Neural progenitor cell (in vitro differentiated cells): ENCODE measurements around the gene ISL2. TPM values are rescaled to one million over a fixed set of nuclear protein-coding genes. Genes with fewer than 3 reads are reported as not detected.

ENCODE experiments used
- DNase-seq: peaks from one replicate; pipeline ENCODE4 v3.0.0-alpha.2; 2016; ENCODE audit warnings: low spot score
- H2AFZ ChIP-seq: fragments of 200-600 bp; sonication (generic); replicated peaks from 2 replicates; pipeline ENCODE4 v1.6.1; 2016; ENCODE audit warnings: antibody characterized with exemption
- H3F3A ChIP-seq: fragments of 200-600 bp; sonication (generic); 2 replicates; pipeline ENCODE4 v1.6.1; 2016; ENCODE audit warnings: antibody characterized with exemption, low read depth
- H3K27ac ChIP-seq: fragments of 200-600 bp; sonication (generic); 2 replicates; pipeline ENCODE4 v1.5.1; 2016; ENCODE audit warnings: mild to moderate bottlenecking
- H3K27me3 ChIP-seq: fragments of 200-600 bp; sonication (generic); 2 replicates; pipeline ENCODE4 v1.6.1; 2016; ENCODE audit warnings: mild to moderate bottlenecking, moderate library complexity
- H3K36me3 ChIP-seq: fragments of 200-600 bp; sonication (generic); 2 replicates; pipeline ENCODE4 v1.5.1; 2016
- H3K4me1 ChIP-seq: fragments of 200-600 bp; sonication (generic); 2 replicates; pipeline ENCODE4 v1.6.1; 2016; ENCODE audit warnings: mixed run types
- H3K4me2 ChIP-seq: fragments of 200-600 bp; sonication (generic); 2 replicates; pipeline ENCODE4 v1.6.1; 2016
- H3K4me3 ChIP-seq: fragments of 200-600 bp; sonication (generic); 2 replicates; pipeline ENCODE4 v1.5.1; 2016
- H3K79me2 ChIP-seq: fragments of 200-600 bp; sonication (generic); 2 replicates; pipeline ENCODE4 v1.6.1; 2016; ENCODE audit warnings: low read depth
- H3K9ac ChIP-seq: fragments of 200-600 bp; sonication (generic); 2 replicates; pipeline ENCODE4 v1.6.1; 2016
- H3K9me3 ChIP-seq: fragments of 200-600 bp; sonication (generic); 2 replicates; pipeline ENCODE4 v1.5.1; 2016; ENCODE audit warnings: low read depth
- H4K20me1 ChIP-seq: fragments of 200-600 bp; sonication (generic); 2 replicates; pipeline ENCODE4 v1.6.1; 2016; ENCODE audit warnings: low read depth
- H3K27ac Mint-ChIP-seq: 3 replicates; pipeline ENCODE4 v1.8.0; 2021; ENCODE audit warnings: mixed read lengths
- H3K27me3 Mint-ChIP-seq: 2 replicates; pipeline ENCODE4 v1.8.0; 2022; ENCODE audit warnings: low read depth, mild to moderate bottlenecking, inconsistent platforms, moderate library complexity, mixed read lengths; ENCODE audit not compliant: insufficient read depth
- H3K36me3 Mint-ChIP-seq: 3 replicates; pipeline ENCODE4 v1.8.0; 2021; ENCODE audit warnings: mixed read lengths
- H3K4me1 Mint-ChIP-seq: 3 replicates; pipeline ENCODE4 v1.8.0; 2021; ENCODE audit warnings: mixed read lengths
- H3K4me3 Mint-ChIP-seq: 3 replicates; pipeline ENCODE4 v1.8.0; 2021; ENCODE audit warnings: mild to moderate bottlenecking, moderate library complexity, mixed read lengths
- H3K9me3 Mint-ChIP-seq: 3 replicates; pipeline ENCODE4 v1.8.0; 2020; ENCODE audit warnings: mixed read lengths
- CTCF ChIP-seq: fragments of 200-600 bp; sonication (generic); IDR thresholded peaks from 2 replicates; pipeline ENCODE4 v1.5.1; 2017; ENCODE audit warnings: antibody characterized with exemption, mild to moderate bottlenecking
- EZH2 ChIP-seq: fragments of 200-600 bp; sonication (generic); IDR thresholded peaks from 2 replicates; pipeline ENCODE4 v1.6.1; 2017; ENCODE audit warnings: antibody characterized with exemption, mild to moderate bottlenecking, moderate library complexity
- EZH2phosphoT487 ChIP-seq: fragments of 200-600 bp; sonication (generic); IDR thresholded peaks from 2 replicates; pipeline ENCODE4 v1.6.1; 2017; ENCODE audit warnings: antibody characterized with exemption
- total RNA-seq: library from RNA; depleted of rRNA; stranded (reverse); fragments of >200 nt; gene quantifications from 2 replicates; pipeline ENCODE4 v1.2.3, GENCODE V29; 2015; ENCODE audit warnings: low replicate concordance

Gene ISL2
- total RNA-seq, 1 donor from 2014 or later: not detected

DNA sequence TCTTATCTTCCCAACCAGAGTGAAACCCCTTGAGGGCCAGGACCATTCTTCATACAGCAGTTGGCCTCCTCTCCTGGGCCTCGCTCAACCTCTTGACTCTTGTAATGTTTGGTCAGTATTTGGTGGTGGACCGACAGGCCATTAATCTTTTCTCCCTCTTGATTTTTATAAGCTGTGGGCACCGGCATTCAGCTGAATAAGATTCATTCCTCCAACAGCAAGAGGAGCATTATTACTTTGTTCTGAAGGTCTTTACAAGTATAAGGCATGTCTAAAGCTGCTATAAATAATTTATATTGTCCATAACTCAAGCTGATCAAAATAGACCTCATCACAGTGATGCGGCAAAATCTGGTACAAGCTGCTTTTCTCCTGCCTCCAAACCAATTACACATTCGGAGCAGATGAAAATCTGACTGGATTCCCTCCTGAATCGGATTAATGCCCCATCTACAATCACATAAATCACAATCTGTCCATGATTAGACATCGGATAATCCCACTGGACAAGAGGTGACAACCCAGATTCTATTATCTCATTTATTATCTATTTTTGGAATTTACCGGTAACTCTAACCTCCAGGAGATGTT lies 8.4 kb upstream of the ISL2 start:
- Histone ChIP-seq H3K9me3 (no peaks in the 10 kb centered on the region), H3K9ac (no peak overlapping the region), H3K4me2 (no peak overlapping the region), H2AFZ (no peak overlapping the region), H3K4me3 (no peak overlapping the region), H3K4me1 (no peaks in the 10 kb centered on the region), H3K79me2 (no peaks in the 10 kb centered on the region), H4K20me1 (no peaks in the 10 kb centered on the region), H3K27ac (no peak overlapping the region), H3K27me3 (peaks cover 16% of the 10 kb centered on the region), H3F3A (no peaks in the 10 kb centered on the region), H3K36me3 (no peaks in the 10 kb centered on the region)
- Mint-ChIP-seq H3K4me1 (no peaks in the 10 kb centered on the region), H3K27ac (no peak overlapping the region), H3K36me3 (no peaks in the 10 kb centered on the region), H3K9me3 (no peaks in the 10 kb centered on the region), H3K27me3 (peaks cover 14% of the 10 kb centered on the region), H3K4me3 (no peak overlapping the region)
- no peak for DNase-seq
- TF ChIP-seq EZH2phosphoT487 (no peak), EZH2 (no peak), CTCF (no peak)

- Mint-ChIP-seq H3K36me3 (no peaks in the 10 kb centered on the region), H3K27ac (no peak overlapping the region), H3K4me3 (no peak overlapping the region), H3K4me1 (peaks cover under 1% of the 10 kb centered on the region), H3K27me3 (peaks cover 21% of the 10 kb centered on the region), H3K9me3 (no peaks in the 10 kb centered on the region)
- Histone ChIP-seq H3K4me3 (no peak overlapping the region), H3K36me3 (no peaks in the 10 kb centered on the region), H3K9ac (no peak overlapping the region), H3K79me2 (no peaks in the 10 kb centered on the region), H2AFZ (no peak overlapping the region), H3K27me3 (peaks cover 17% of the 10 kb centered on the region), H3F3A (peaks cover under 1% of the 10 kb centered on the region), H3K4me2 (no peak overlapping the region), H3K9me3 (no peaks in the 10 kb centered on the region), H3K4me1 (no peaks in the 10 kb centered on the region), H4K20me1 (no peaks in the 10 kb centered on the region), H3K27ac (no peak overlapping the region)
- DNase-seq: no peak
- TF ChIP-seq EZH2: no peak
- TF ChIP-seq CTCF: no peak
- TF ChIP-seq EZH2phosphoT487: no peak
These were observed 7.6 kb upstream of the ISL2 start for GRCh38 chr15:76328958-76329357.

DNA sequence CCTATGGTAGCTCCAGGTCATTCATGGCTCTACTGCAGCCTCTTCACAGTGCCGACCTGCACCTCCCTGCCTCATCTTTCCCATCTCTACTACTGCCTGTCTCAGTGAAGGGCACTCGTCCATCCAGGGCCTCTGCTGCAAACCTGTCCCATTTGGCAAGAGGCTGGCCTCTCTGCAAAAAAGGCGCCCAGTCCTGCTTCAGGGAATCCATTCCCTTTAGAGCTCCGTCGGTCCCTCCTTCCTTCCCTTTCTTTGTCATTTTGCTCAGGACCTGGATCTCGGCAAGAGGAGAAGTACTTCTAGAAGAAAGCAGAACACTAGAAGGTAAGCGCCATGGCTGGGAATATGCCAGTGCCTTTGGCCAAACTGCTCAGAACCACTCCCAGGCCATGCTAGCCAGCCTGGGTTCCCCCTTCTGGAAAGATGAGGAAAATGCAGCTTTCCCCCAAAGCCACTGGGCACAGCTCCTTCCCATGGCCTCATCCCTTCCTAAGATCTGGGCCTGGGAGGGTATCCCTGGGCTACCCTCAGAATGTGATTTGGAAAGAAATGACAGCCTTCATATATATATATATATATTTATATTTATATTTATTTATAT lies 6.4 kb upstream of the ISL2 start:
- peak overlapping the region; percentile 60 for H2AFZ ChIP-seq
- Mint-ChIP-seq H3K36me3 (peaks cover 3% of the 10 kb centered on the region), H3K4me3 (no peak overlapping the region), H3K27me3 (peaks cover 33% of the 10 kb centered on the region), H3K27ac (no peak overlapping the region), H3K9me3 (peaks cover 2% of the 10 kb centered on the region), H3K4me1 (peaks cover 5% of the 10 kb centered on the region)
- H3K9me3 ChIP-seq: no peaks in the 10 kb centered on the region
- TF ChIP-seq EZH2 (no peak), CTCF (peak; percentile 60), EZH2phosphoT487 (no peak)
- no peak overlapping the region for H3K27ac ChIP-seq
- peaks cover 4% of the 10 kb centered on the region for H3F3A ChIP-seq
- no peak overlapping the region for H3K4me2 ChIP-seq
- no peaks in the 10 kb centered on the region for H3K36me3 ChIP-seq
- H3K4me1 ChIP-seq: no peaks in the 10 kb centered on the region
- H3K4me3 ChIP-seq: no peak overlapping the region
- DNase-seq: peak; percentile 76
- no peaks in the 10 kb centered on the region for H3K79me2 ChIP-seq
- no peak overlapping the region for H3K9ac ChIP-seq
- no peaks in the 10 kb centered on the region for H4K20me1 ChIP-seq
- peaks cover 23% of the 10 kb centered on the region for H3K27me3 ChIP-seq
